K562 (cell line): ENCODE results near the gene SUFU. TPM values are rescaled to one million over a fixed set of nuclear protein-coding genes. Genes with fewer than 3 reads are reported as not detected.

Experiments
- CBX5 ChIP-seq: IDR thresholded peaks from 2 replicates; pipeline ENCODE4 v1.6.1; 2014; ENCODE audit warnings: low read depth, borderline replicate concordance
- CCNT2 ChIP-seq: IDR thresholded peaks from 2 replicates; pipeline ENCODE4 v1.6.1; 2011; ENCODE audit warnings: borderline replicate concordance, low read depth, mild to moderate bottlenecking, moderate library complexity, mixed read lengths, low read length; ENCODE audit not compliant: insufficient read length; ENCODE audit errors: extremely low read depth
- CREB3L1 ChIP-seq: fragments of 450-650 bp; IDR thresholded peaks from 2 replicates; pipeline ENCODE4 v1.6.1; 2014; ENCODE audit warnings: low read depth, mild to moderate bottlenecking, moderate library complexity, borderline replicate concordance
- DDX20 ChIP-seq: fragments of 450-650 bp; IDR thresholded peaks from 2 replicates; pipeline ENCODE4 v1.6.1; 2016; ENCODE audit warnings: missing genetic modification characterization, low read depth, mild to moderate bottlenecking, missing compliant biosample characterization, moderate library complexity
- DMBX1 ChIP-seq: fragments of 250-450 bp; sonication (Bioruptor Pico); IDR thresholded peaks from 2 replicates; pipeline ENCODE4 v1.8.0; 2022; ENCODE audit warnings: inconsistent platforms, mild to moderate bottlenecking, moderate library complexity, borderline replicate concordance
- KAT8 ChIP-seq: fragments of 450-650 bp; IDR thresholded peaks from 2 replicates; pipeline ENCODE4 v1.6.1; 2016; ENCODE audit warnings: low read depth, mild to moderate bottlenecking
- NCOA1 ChIP-seq: fragments of 450-650 bp; IDR thresholded peaks from 2 replicates; pipeline ENCODE4 v1.6.1; 2016; ENCODE audit warnings: low read depth
- POLR2AphosphoS5 ChIP-seq: IDR thresholded peaks from 2 replicates; pipeline ENCODE4 v1.6.1; 2011; ENCODE audit warnings: mild to moderate bottlenecking, low read depth, low read length, moderate library complexity; ENCODE audit not compliant: control insufficient read depth, insufficient read depth
- RBM22 ChIP-seq: fragments of 200-400 bp; formaldehyde crosslinking; IDR thresholded peaks from 2 replicates; pipeline ENCODE4 v1.6.1; 2018; ENCODE audit warnings: low read length, low read depth; ENCODE audit not compliant: poor library complexity, severe bottlenecking
- RNF219 ChIP-seq: fragments of 250-450 bp; sonication (Bioruptor Pico); IDR thresholded peaks from 2 replicates; pipeline ENCODE4 v1.5.0; 2022; ENCODE audit warnings: mild to moderate bottlenecking
- SLC30A9 ChIP-seq: fragments of 250-450 bp; sonication (Bioruptor Pico); IDR thresholded peaks from 2 replicates; pipeline ENCODE4 v1.8.0; 2022; ENCODE audit warnings: mild to moderate bottlenecking, moderate library complexity
- SMAD2 ChIP-seq: fragments of 150-350 bp; IDR thresholded peaks from 2 replicates; pipeline ENCODE4 v1.6.1; 2014; ENCODE audit warnings: low read depth, mild to moderate bottlenecking, low read length
- ZNF146 ChIP-seq: IDR thresholded peaks from one replicate; pipeline ENCODE4 v1.6.1; 2018; ENCODE audit warnings: missing compliant biosample characterization; ENCODE audit not compliant: unreplicated experiment
- ZNF324 ChIP-seq: fragments of 250-450 bp; sonication (Bioruptor Pico); IDR thresholded peaks from 2 replicates; pipeline ENCODE4 v1.4.0; 2020; ENCODE audit warnings: mild to moderate bottlenecking
- ZNF41 ChIP-seq: fragments of 250-450 bp; sonication (Bioruptor Pico); conservative IDR thresholded peaks from 2 replicates; pipeline ENCODE4 v1.4.0; 2020; ENCODE audit warnings: mild to moderate bottlenecking
- ZNF668 ChIP-seq: fragments of 250-450 bp; sonication (Bioruptor Pico); IDR thresholded peaks from 2 replicates; pipeline ENCODE4 v1.8.0; 2022; ENCODE audit warnings: mild to moderate bottlenecking, inconsistent platforms
- ZNF780A ChIP-seq: fragments of 250-450 bp; sonication (Bioruptor Pico); IDR thresholded peaks from 2 replicates; pipeline ENCODE4 v1.5.0; 2021; ENCODE audit warnings: mild to moderate bottlenecking
- polyA plus RNA-seq, 8 experiments: library from polyadenylated mRNA; depleted of rRNA in 4 of 8; stranded (reverse) in 5 of 8; unstranded in 3 of 8; fragments of >200 nt; fragmentation: Nextera tagmentation in 2 of 8; fragmentation: Illumina TruSeq in 1 of 8; extraction: Ambion mirVana in 2 of 8; extraction: Trizol in 1 of 8; gene quantifications; 2 replicates each; pipeline versions ENCODE4 v1.2.1 to v1.2.3, GENCODE V29; 2011 to 2014; ENCODE audit warnings: inconsistent platforms in 1 of 8, missing spikeins in 1 of 8
- total RNA-seq, 7 experiments: library from RNA; depleted of rRNA in 6 of 7; stranded (reverse); fragments of >200 nt in 6 of 7; fragmentation: Illumina TruSeq in 2 of 7; extraction: Trizol in 2 of 7; gene quantifications; 2 replicates each; pipeline versions ENCODE4 v1.2.1 to v1.2.3, GENCODE V29; 2011 to 2021; ENCODE audit warnings: low replicate concordance in 1 of 7
- TF ChIP-seq, protein P1 (sequence below): fragments of 450-650 bp; formaldehyde crosslinking; IDR thresholded peaks from 2 replicates; pipeline ENCODE4 v1.4.0; 2020; ENCODE audit warnings: mild to moderate bottlenecking
- TF ChIP-seq, protein P2 (sequence below): fragments of 450-650 bp; formaldehyde crosslinking; IDR thresholded peaks from 2 replicates; pipeline ENCODE4 v1.4.0; 2020; ENCODE audit warnings: mild to moderate bottlenecking, moderate library complexity

The SUFU gene
- total and polyA plus RNA-seq, 9 of the 15 experiments (the other 6 are each of a cell fraction or from before 2014, with no cell fraction given) = 0.59 to 6.3 (median 0.82) TPM

- TF ChIP-seq, protein P1, sequence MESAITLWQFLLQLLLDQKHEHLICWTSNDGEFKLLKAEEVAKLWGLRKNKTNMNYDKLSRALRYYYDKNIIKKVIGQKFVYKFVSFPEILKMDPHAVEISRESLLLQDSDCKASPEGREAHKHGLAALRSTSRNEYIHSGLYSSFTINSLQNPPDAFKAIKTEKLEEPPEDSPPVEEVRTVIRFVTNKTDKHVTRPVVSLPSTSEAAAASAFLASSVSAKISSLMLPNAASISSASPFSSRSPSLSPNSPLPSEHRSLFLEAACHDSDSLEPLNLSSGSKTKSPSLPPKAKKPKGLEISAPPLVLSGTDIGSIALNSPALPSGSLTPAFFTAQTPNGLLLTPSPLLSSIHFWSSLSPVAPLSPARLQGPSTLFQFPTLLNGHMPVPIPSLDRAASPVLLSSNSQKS = no peak
- no peak for TF ChIP-seq ZNF146 (CRISPR knock-in tag)
- TF ChIP-seq KAT8 = no peak
- no peak for TF ChIP-seq SLC30A9
- no peak for TF ChIP-seq CREB3L1
- TF ChIP-seq ZNF668 = no peak
- TF ChIP-seq CBX5 = no peak
- peak; percentile 88 for TF ChIP-seq DMBX1 (CRISPR knock-in tag)
- peak; percentile 51 for TF ChIP-seq CCNT2
- no peak for TF ChIP-seq DDX20 (tag)
- TF ChIP-seq SMAD2 = no peak
- peak; percentile 50; the same call in 1 of the 2 replicates for TF ChIP-seq NCOA1
- TF ChIP-seq RNF219 (CRISPR knock-in tag) = no peak
- TF ChIP-seq ZNF780A = no peak
- no peak for TF ChIP-seq RBM22
- TF ChIP-seq POLR2AphosphoS5 = peak; percentile 67
- TF ChIP-seq ZNF41 (CRISPR knock-in tag) = no peak
- TF ChIP-seq ZNF324 = no peak
- TF ChIP-seq, protein P2, sequence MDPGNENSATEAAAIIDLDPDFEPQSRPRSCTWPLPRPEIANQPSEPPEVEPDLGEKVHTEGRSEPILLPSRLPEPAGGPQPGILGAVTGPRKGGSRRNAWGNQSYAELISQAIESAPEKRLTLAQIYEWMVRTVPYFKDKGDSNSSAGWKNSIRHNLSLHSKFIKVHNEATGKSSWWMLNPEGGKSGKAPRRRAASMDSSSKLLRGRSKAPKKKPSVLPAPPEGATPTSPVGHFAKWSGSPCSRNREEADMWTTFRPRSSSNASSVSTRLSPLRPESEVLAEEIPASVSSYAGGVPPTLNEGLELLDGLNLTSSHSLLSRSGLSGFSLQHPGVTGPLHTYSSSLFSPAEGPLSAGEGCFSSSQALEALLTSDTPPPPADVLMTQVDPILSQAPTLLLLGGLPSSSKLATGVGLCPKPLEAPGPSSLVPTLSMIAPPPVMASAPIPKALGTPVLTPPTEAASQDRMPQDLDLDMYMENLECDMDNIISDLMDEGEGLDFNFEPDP (CRISPR knock-in tag) = no peak
Observed at GRCh38 chr10:102599565-102600327, 96.0 kb downstream of the SUFU start (continued).
